GM18505 (cell line): Measurements from ENCODE around the gene BAHD1.

Experiments
- ATAC-seq: cut with Tn5 transposase; IDR thresholded peaks from one replicate; pipeline ENCODE4 v1.9.1; 2021; ENCODE audit not compliant: unreplicated experiment
- POLR2A ChIP-seq: IDR thresholded peaks from 4 replicates; pipeline ENCODE4 v1.6.1; 2011; ENCODE audit warnings: borderline replicate concordance; ENCODE audit not compliant: insufficient read depth, insufficient read length; ENCODE audit errors: extremely low read depth

BAHD1 gene

GRCh38 chr15:40435710-40436089, 5.1 kb upstream of the BAHD1 start:
- ATAC-seq: no peak
- no peak for TF ChIP-seq POLR2A

- ATAC-seq: no peak
- no peak for TF ChIP-seq POLR2A
These were observed 4.4 kb upstream of the BAHD1 start for GRCh38 chr15:40436116-40436891.

- ATAC-seq: no peak
- TF ChIP-seq POLR2A: no peak
These were observed 3.6 kb upstream of the BAHD1 start for GRCh38 chr15:40436892-40437751.

GRCh38 chr15:40437752-40438687, 2.7 kb upstream of the BAHD1 start:
- TF ChIP-seq POLR2A: no peak
- ATAC-seq: no peak

- TF ChIP-seq POLR2A: no peak
- ATAC-seq: no peak
These were observed 2.0 kb upstream of the BAHD1 start for GRCh38 chr15:40438712-40439111.

GRCh38 chr15:40439461-40439959, 1.2 kb upstream of the BAHD1 start:
- no peak for ATAC-seq
- no peak for TF ChIP-seq POLR2A

GRCh38 chr15:40439960-40440742, 602 bp upstream of the BAHD1 start:
- TF ChIP-seq POLR2A: no peak
- ATAC-seq: no peak

GRCh38 chr15:40441565-40442531, 1.1 kb downstream of the BAHD1 start:
- ATAC-seq: peak; percentile 22
- TF ChIP-seq POLR2A: no peak

- TF ChIP-seq POLR2A: no peak
- no peak for ATAC-seq
These were observed 2.5 kb downstream of the BAHD1 start for GRCh38 chr15:40443255-40443654.

GRCh38 chr15:40443846-40444245, 3.1 kb downstream of the BAHD1 start:
- no peak for TF ChIP-seq POLR2A
- ATAC-seq: no peak

GRCh38 chr15:40444736-40445135, 4.0 kb downstream of the BAHD1 start:
- TF ChIP-seq POLR2A: no peak
- ATAC-seq: no peak
